Gastrocnemius medialis (tissue), 4 donors: ENCODE results near the gene NPTXR. TPM values are rescaled to one million over a fixed set of nuclear protein-coding genes. Genes with fewer than 3 reads are reported as not detected.

Experiments
- ATAC-seq, 2 donors: fragments of 150-250 bp; one replicate each; pipeline ENCODE4 v1.9.1; 2016
- DNase-seq, 2 donors: peaks; one replicate each; pipeline ENCODE4 v3.0.0-alpha.2; 2019
- H3K27ac ChIP-seq, 4 donors: fragments of 200-600 bp; sonication (generic); 1 replicate in 1 of 4; 2 replicates in 3 of 4; pipeline ENCODE4 v1.5.1; 2016 to 2018; ENCODE audit warnings: mild to moderate bottlenecking in 2 of 4, moderate library complexity in 1 of 4
- H3K27me3 ChIP-seq, 3 donors: fragments of 200-600 bp; sonication (generic) in 2 of 3; 1 replicate in 1 of 3; 2 replicates in 2 of 3; pipeline versions ENCODE4 v1.5.1 to v1.6.0; 2016 to 2019; ENCODE audit warnings: mild to moderate bottlenecking in 1 of 3, moderate library complexity in 1 of 3
- H3K36me3 ChIP-seq, 2 donors: fragments of 200-600 bp; sonication (generic) in 1 of 2; one replicate each; pipeline ENCODE4 v1.5.1; 2017 to 2018
- H3K4me1 ChIP-seq, 2 donors: fragments of 200-600 bp; sonication (generic) in 1 of 2; one replicate each; pipeline ENCODE4 v1.5.1; 2016 to 2017; ENCODE audit warnings: mild to moderate bottlenecking in 2 of 2
- H3K4me3 ChIP-seq, 4 donors: fragments of 200-600 bp; sonication (generic) in 3 of 4; 1 replicate in 1 of 4; 2 replicates in 3 of 4; pipeline ENCODE4 v1.5.1; 2016 to 2019; ENCODE audit warnings: mild to moderate bottlenecking in 2 of 4
- H3K9me3 ChIP-seq, 3 donors: fragments of 200-600 bp; sonication (generic) in 2 of 3; 1 replicate in 1 of 3; 2 replicates in 2 of 3; pipeline ENCODE4 v1.5.1; 2016 to 2019
- POLR2A ChIP-seq, 2 donors: fragments of 450-650 bp; IDR thresholded peaks; one replicate each; pipeline ENCODE4 v1.6.1; 2017; ENCODE audit warnings: antibody characterized with exemption in 2 of 2, mild to moderate bottlenecking in 2 of 2, moderate library complexity in 2 of 2
- in situ Hi-C, 4 donors: fragments of 200-750 bp; cut with MboI; loops; one replicate each; pipeline versions ENCODE4 v1.15.0 to v1.8.0; 2017; ENCODE audit warnings: low sequenced_read_pairs in 4 of 4
- intact Hi-C: fragments of 100-400 bp; cut with DNase I; formaldehyde crosslinking; loops from one replicate; pipeline ENCODE4 v1.15.1; 2023; ENCODE audit warnings: low total_unique reads
- total RNA-seq, 4 donors: library from RNA; depleted of rRNA; stranded (reverse); fragments of >200 nt; gene quantifications; one replicate each; pipeline versions ENCODE4 v1.1.0 to v1.2.3, GENCODE V29; 2016
- TF ChIP-seq, protein P1 (sequence below), 5 experiments: fragments of 450-650 bp in 3 of 5; fragments of 200-600 bp in 2 of 5; sonication (generic) in 2 of 5; IDR thresholded peaks in 4 of 5; conservative IDR thresholded peaks in 1 of 5; 1 replicate in 4 of 5; 2 replicates in 1 of 5; pipeline ENCODE4 v1.5.1; 2016 to 2019; ENCODE audit warnings: antibody characterized with exemption in 5 of 5, mild to moderate bottlenecking in 3 of 5, moderate library complexity in 3 of 5

Gene NPTXR
- total RNA-seq: 1 to 10 TPM in 1 of 4 donors, under 1 TPM in 3; 0.25 to 5.0 (median 0.73) TPM

DNA sequence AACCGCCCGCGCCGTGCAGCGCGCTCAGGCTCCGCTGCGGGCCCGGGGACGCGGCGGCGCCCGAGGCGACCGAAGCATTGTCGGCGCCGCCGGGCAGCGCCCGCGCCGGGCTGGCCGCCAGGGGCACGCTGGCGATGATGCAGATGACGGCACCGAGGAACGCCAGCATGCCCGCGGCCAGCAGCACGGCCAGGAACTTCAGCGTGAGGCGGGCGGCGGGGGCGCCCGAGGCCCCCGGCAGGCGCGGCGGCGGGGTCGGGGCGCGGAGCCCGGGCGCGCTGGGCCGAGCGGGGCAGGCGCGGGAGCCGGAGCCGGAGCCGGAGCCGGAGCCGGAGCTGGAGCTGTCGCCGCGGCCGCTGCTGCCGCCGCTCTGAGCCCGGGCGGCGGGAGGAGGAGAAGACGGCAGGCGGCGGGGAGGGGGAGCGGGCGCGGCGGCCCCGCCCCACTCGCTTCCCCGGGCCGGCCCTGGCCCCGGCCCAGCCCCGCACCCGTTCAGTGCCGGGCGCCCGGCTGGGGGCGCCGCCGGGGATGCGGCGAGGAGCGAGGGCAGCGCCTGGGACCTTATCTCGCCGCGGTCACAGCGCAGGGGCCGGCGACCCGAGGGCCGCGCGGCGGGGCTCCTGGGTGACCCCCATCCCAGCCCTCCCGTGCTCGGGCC lies at the start of gene NPTXR:
Gene NPTXR, minus strand, starts transcription at position 372 of the 658 bp plus-strand sequence.
- Histone ChIP-seq H3K36me3 (no peaks in the 10 kb centered on the region), H3K27ac (no peak within 1 kb of the TSS), H3K4me1 (no peaks in the 10 kb centered on the region), H3K4me3 (peak within 1 kb of the TSS; percentile 12 to 45 (median 39)), H3K27me3 (peaks cover 9 to 23% (median 17%) of the 10 kb centered on the region in 3 donors), H3K9me3 (no peaks in the 10 kb centered on the region)
- peak in 1 of 2 donors; percentile 36 for DNase-seq
- intact Hi-C loops: loop anchor here (5.0 kb wide), 2 partner anchors 41 to 76 kb away; no protein-coding TSS in a partner anchor
- ATAC-seq: peak; percentile 66 to 74
- in situ Hi-C loops: no loop called here
- TF ChIP-seq POLR2A (IDR thresholded peaks at IDR 0.05): peak; percentile 21 to 38
- TF ChIP-seq, protein P1, sequence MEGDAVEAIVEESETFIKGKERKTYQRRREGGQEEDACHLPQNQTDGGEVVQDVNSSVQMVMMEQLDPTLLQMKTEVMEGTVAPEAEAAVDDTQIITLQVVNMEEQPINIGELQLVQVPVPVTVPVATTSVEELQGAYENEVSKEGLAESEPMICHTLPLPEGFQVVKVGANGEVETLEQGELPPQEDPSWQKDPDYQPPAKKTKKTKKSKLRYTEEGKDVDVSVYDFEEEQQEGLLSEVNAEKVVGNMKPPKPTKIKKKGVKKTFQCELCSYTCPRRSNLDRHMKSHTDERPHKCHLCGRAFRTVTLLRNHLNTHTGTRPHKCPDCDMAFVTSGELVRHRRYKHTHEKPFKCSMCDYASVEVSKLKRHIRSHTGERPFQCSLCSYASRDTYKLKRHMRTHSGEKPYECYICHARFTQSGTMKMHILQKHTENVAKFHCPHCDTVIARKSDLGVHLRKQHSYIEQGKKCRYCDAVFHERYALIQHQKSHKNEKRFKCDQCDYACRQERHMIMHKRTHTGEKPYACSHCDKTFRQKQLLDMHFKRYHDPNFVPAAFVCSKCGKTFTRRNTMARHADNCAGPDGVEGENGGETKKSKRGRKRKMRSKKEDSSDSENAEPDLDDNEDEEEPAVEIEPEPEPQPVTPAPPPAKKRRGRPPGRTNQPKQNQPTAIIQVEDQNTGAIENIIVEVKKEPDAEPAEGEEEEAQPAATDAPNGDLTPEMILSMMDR (IDR thresholded peaks at IDR 0.05 in 4 of 5, conservative IDR thresholded peaks at IDR 0.05 in 1 of 5): no peak

DNA sequence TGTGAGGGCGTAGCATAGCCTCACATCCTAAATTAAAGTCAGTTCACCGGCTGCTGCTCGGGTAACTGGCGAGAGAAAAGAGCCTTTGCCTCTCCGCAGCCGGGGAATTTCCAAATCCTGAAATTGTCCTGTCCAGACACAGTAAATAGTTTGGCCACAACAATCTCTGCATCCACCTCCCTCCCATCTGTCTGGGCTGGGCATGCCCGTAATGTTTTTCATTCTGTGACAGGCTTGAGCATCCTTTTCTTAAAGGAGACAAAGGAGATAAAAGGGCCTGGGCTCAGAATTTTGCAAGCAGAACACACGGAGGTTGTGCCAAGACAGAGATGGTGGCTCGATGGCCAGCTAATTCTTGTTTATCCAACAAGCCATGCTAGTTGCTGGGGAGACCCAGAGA lies 47.4 kb upstream of the NPTXR start:
- no peak overlapping the region for H3K27ac ChIP-seq
- intact Hi-C loops (no loop called here), in situ Hi-C loops (no loop called here)
- DNase-seq: no peak
- peaks cover 0 to 6% (median 0%) of the 10 kb centered on the region in 3 donors for H3K27me3 ChIP-seq
- ATAC-seq: no peak
- no peak overlapping the region for H3K4me3 ChIP-seq
- no peaks in the 10 kb centered on the region for H3K36me3 ChIP-seq
- no peaks in the 10 kb centered on the region for H3K9me3 ChIP-seq
- TF ChIP-seq, protein P1 (IDR thresholded peaks at IDR 0.05 in 4 of 5, conservative IDR thresholded peaks at IDR 0.05 in 1 of 5): no peak
- no peak for TF ChIP-seq POLR2A (IDR thresholded peaks at IDR 0.05)
- no peaks in the 10 kb centered on the region for H3K4me1 ChIP-seq

DNA sequence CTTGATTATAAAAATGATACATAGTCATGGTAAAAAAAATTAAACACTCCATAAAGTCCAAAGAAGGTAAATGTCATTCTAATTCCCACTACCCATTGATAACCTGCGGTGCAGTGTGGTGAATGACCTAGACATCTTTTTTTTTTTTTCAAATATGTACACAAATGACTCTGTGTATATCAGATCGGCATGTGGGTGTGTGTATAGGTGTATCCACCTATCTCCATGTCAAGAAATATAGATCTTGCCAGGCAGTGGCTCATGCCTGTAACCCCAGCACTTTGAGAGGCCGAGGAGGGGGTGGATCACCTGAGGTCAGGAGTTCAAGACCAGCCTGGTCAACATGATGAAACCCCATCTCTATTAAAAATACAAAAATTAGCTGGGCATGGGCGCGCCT lies 46.5 kb upstream of the NPTXR start:
- Histone ChIP-seq H3K9me3 (no peaks in the 10 kb centered on the region), H3K4me1 (no peaks in the 10 kb centered on the region), H3K27ac (no peak overlapping the region), H3K36me3 (no peaks in the 10 kb centered on the region), H3K4me3 (no peak overlapping the region), H3K27me3 (peaks cover 0 to 6% (median 0%) of the 10 kb centered on the region in 3 donors)
- in situ Hi-C loops: no loop called here
- no peak for DNase-seq
- ATAC-seq: no peak
- intact Hi-C loops: no loop called here
- TF ChIP-seq POLR2A (IDR thresholded peaks at IDR 0.05): no peak
- TF ChIP-seq, protein P1 (IDR thresholded peaks at IDR 0.05 in 4 of 5, conservative IDR thresholded peaks at IDR 0.05 in 1 of 5): no peak

DNA sequence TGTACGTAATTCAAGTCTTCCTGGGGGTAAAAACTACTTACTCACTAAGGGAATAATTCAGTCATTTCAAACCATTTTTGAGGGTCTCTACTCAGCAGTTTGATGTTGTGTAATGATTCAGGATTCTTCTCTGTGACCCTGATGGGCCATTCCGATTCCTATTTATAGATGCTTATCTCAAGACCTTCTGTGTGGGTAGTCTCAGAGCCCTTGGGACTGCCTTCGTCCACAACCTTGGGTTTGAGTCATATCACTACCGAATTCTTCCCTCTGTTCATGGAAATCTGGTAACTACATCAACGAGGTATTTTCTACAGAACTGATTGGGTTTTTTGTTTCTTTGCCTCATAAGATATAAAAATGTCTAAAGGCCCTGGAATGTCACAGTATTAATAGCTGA lies 42.5 kb upstream of the NPTXR start:
- intact Hi-C loops (no loop called here), in situ Hi-C loops (loop anchor here in 1 of 4 donors (10.0 kb wide), 1 partner anchor 228 kb away; no protein-coding TSS in a partner anchor)
- Histone ChIP-seq H3K9me3 (no peaks in the 10 kb centered on the region), H3K4me3 (no peak overlapping the region), H3K27ac (no peak overlapping the region), H3K27me3 (no peaks in the 10 kb centered on the region), H3K4me1 (peaks cover 9 to 11% of the 10 kb centered on the region in 2 donors), H3K36me3 (no peaks in the 10 kb centered on the region)
- TF ChIP-seq, protein P1 (IDR thresholded peaks at IDR 0.05 in 4 of 5, conservative IDR thresholded peaks at IDR 0.05 in 1 of 5): no peak
- no peak for TF ChIP-seq POLR2A (IDR thresholded peaks at IDR 0.05)
- ATAC-seq (no peak), DNase-seq (no peak)
